Skin of body (tissue), 2 donors: ENCODE results near the gene KCNG2. TPM values are rescaled to one million over a fixed set of nuclear protein-coding genes. Genes with fewer than 3 reads are reported as not detected.
"Not testable (repeated sequence)": the region's sequence is repeated elsewhere in the genome, so short reads cannot be mapped to it uniquely, and the experiment has no call there.

Experiments used
- DNase-seq: peaks from one replicate; lab custom pipeline; 2025; lab: John Stamatoyannopoulos, UW
- total RNA-seq: library from RNA; depleted of rRNA; stranded (reverse); fragments of >200 nt; gene quantifications from one replicate; pipeline ENCODE4 v1.2.3, GENCODE V29; 2014

Gene KCNG2
- total RNA-seq, 1 donor from 2014 or later = 0.49 TPM

- DNase-seq = no peak
These were observed 71.2 kb downstream of the KCNG2 start for GRCh38 chr18:79868811-79869541.

- no peak for DNase-seq
These were observed 72.0 kb downstream of the KCNG2 start for GRCh38 chr18:79869591-79870300.

GRCh38 chr18:79870301-79871025 lies 72.7 kb downstream of the KCNG2 start:
- DNase-seq = no peak

- DNase-seq = no peak
These were observed 73.3 kb downstream of the KCNG2 start for GRCh38 chr18:79871026-79871390.

- DNase-seq = no peak
These were observed 73.8 kb downstream of the KCNG2 start for GRCh38 chr18:79871481-79872091.

- no peak for DNase-seq
These were observed 75.0 kb downstream of the KCNG2 start for GRCh38 chr18:79872527-79873444.

GRCh38 chr18:79873449-79874110 lies 75.8 kb downstream of the KCNG2 start:
- no peak for DNase-seq

GRCh38 chr18:79874553-79875530 lies 77.1 kb downstream of the KCNG2 start:
- no peak for DNase-seq

GRCh38 chr18:79875531-79875919 lies 77.8 kb downstream of the KCNG2 start:
- DNase-seq = no peak

GRCh38 chr18:79875931-79876461 lies 78.3 kb downstream of the KCNG2 start:
- DNase-seq = no peak

GRCh38 chr18:79876497-79876896 lies 78.8 kb downstream of the KCNG2 start:
- DNase-seq = no peak

GRCh38 chr18:79877163-79878091 lies 79.7 kb downstream of the KCNG2 start:
- no peak for DNase-seq

GRCh38 chr18:79878246-79878645 lies 80.5 kb downstream of the KCNG2 start:
- DNase-seq = not testable (repeated sequence)

- no peak for DNase-seq
These were observed 81.1 kb downstream of the KCNG2 start for GRCh38 chr18:79878741-79879378.

GRCh38 chr18:79879566-79879965 lies 81.8 kb downstream of the KCNG2 start:
- DNase-seq = no peak

GRCh38 chr18:79881695-79882094 lies 84.0 kb downstream of the KCNG2 start:
- DNase-seq = no peak
